ENCODE measurements around the gene KCTD18.

DNA sequence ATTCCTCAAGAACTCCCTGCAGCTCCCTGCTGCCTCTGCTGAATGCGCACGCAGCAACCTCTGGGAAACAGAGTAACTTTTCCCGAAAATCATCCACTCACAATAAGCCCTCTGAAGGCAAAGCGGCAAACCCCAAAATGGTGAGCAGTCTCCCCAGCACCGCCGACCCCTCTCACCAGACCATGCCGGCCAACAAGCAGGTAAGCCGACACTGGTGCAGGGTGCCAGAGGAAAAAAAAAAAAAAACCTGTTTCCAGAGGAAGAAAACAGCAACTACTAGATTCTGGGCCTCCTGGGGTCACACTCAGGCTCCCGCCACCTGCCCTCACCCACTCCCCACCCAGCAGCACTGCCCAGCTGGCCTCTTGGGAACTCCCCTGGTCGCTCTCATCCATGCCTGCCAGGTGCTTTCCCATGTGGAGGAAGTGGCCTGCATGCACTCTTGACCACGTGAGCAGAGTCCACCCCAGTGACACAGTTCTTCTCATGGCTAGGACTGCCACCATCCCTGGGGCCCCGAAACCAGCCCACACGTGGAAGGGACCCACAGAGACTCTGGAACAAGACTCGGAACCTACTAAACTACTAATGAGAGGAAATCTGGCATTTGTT, 36.9 kb downstream of the KCTD18 start:
- TF ChIP-seq POLR2A (IDR thresholded peaks at IDR 0.05; ENCODE audit: low read depth) (no peak), CTCF (IDR thresholded peaks at IDR 0.05) (no peak), POLR2AphosphoS5 (IDR thresholded peaks at IDR 0.05) (no peak)

Data from esophagus muscularis mucosa (tissue), 3 donors.